IMR-90 (cell line): ENCODE measurements around the gene IQSEC1.
"Not testable (repeated sequence)": the region's sequence is repeated elsewhere in the genome, so short reads cannot be mapped to it uniquely, and the experiment has no call there.

ENCODE experiments used
- BHLHE40 ChIP-seq: fragments of 150-350 bp; IDR thresholded peaks from 2 replicates; pipeline ENCODE4 v1.6.1; 2016; ENCODE audit warnings: mild to moderate bottlenecking, low read depth, low read length
- CEBPB ChIP-seq: IDR thresholded peaks from 2 replicates; pipeline ENCODE4 v1.6.1; 2012; ENCODE audit warnings: low read depth, low read length, improper control_type of control experiment
- CTCF ChIP-seq: conservative IDR thresholded peaks from 2 replicates; pipeline ENCODE4 v1.5.1; 2012; ENCODE audit warnings: mild to moderate bottlenecking, low read depth, low read length, improper control_type of control experiment
- MAFK ChIP-seq: IDR thresholded peaks from 2 replicates; pipeline ENCODE4 v1.6.1; 2012; ENCODE audit warnings: low read depth, low read length, improper control_type of control experiment
- MXI1 ChIP-seq: IDR thresholded peaks from 2 replicates; pipeline ENCODE4 v1.6.1; 2012; ENCODE audit warnings: low read depth, mild to moderate bottlenecking, low read length, moderate library complexity, borderline replicate concordance
- POLR2A ChIP-seq: IDR thresholded peaks from 2 replicates; pipeline ENCODE4 v1.6.1; 2012; ENCODE audit warnings: mild to moderate bottlenecking, low read depth, low read length
- RAD21 ChIP-seq: IDR thresholded peaks from 2 replicates; pipeline ENCODE4 v1.6.1; 2012; ENCODE audit warnings: low read length, improper control_type of control experiment
- RFX5 ChIP-seq: IDR thresholded peaks from 2 replicates; pipeline ENCODE4 v1.8.0; 2012; ENCODE audit warnings: low read depth, mild to moderate bottlenecking, low read length, moderate library complexity
- SMC3 ChIP-seq: fragments of 150-350 bp; IDR thresholded peaks from 2 replicates; pipeline ENCODE4 v1.6.1; 2016; ENCODE audit warnings: low read depth, mild to moderate bottlenecking, antibody characterized with exemption, low read length, moderate library complexity
- USF2 ChIP-seq: fragments of 150-350 bp; IDR thresholded peaks from 2 replicates; pipeline ENCODE4 v1.6.1; 2017; ENCODE audit warnings: mild to moderate bottlenecking, antibody characterized with exemption, low read length, low read depth

- TF ChIP-seq CTCF, RAD21, POLR2A, CEBPB, SMC3, USF2, BHLHE40, MAFK, RFX5, MXI1: not testable (repeated sequence)
Observed at GRCh38 chr3:12878758-12879157, 194.5 kb downstream of the IQSEC1 start.
